Measurements from ENCODE around the gene SOS2. TPM values are rescaled to one million over a fixed set of nuclear protein-coding genes. Genes with fewer than 3 reads are reported as not detected.

SOS2 gene
- total and polyA plus RNA-seq, 4 experiments from 2014 or later: 7.4 to 43.4 (median 29.7) TPM

DNA sequence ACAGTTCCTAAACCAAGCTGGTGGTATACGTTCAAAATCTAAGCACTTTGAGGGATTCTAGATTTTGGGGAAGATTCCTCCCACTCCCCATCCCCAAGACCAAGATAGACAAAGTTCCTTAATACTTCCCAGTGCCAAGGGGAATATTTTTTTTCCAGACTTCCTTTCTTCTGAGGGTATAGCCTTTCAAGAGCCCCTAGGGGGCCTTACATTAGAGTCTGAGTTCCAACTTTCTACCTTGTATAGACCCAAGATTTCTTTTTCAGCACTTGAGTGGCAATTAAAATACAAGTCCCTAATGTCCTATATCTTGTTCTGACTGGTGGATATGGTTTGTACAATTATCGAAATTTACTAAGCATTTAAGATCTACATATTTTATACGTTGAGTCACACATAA lies 28.7 kb upstream of the SOS2 start:
- H3K4me1 ChIP-seq (ENCODE audit: insufficient read depth, low read length): no peaks in the 10 kb centered on the region
- no peaks in the 10 kb centered on the region for H3K36me3 ChIP-seq (ENCODE audit: insufficient read depth, low read length)
- H3K27me3 Mint-ChIP-seq: no peaks in the 10 kb centered on the region
- H3K4me3 ChIP-seq (ENCODE audit: low read length in 2 of 2): no peak overlapping the region
- no peak for DNase-seq
- ChIA-PET POLR2A (ENCODE audit: partially characterized antibody) (no interaction called here), CTCF (ENCODE audit: partially characterized antibody) (interaction anchor here (0.6 to 1.7 kb wide), 6 partner anchors 22 to 453 kb away, joined by 3 read pairs; no protein-coding TSS in a partner anchor)
- H3K36me3 Mint-ChIP-seq: peaks cover 2 to 4% of the 10 kb centered on the region in 2 donors
- no peaks in the 10 kb centered on the region for H3K9me3 ChIP-seq (ENCODE audit: control insufficient read depth in 1 of 2, low read length in 2 of 2)
- no peak overlapping the region for H3K4me3 Mint-ChIP-seq
- H3K27me3 ChIP-seq (ENCODE audit: insufficient read depth, low read length): no peaks in the 10 kb centered on the region
- H3K9me3 Mint-ChIP-seq: no peaks in the 10 kb centered on the region
- intact Hi-C loops (cut with micrococcal nuclease): loop anchor here (10.0 kb wide), 1 partner anchor 795 kb away; no protein-coding TSS in a partner anchor
- H3K27ac Mint-ChIP-seq: peak overlapping the region in 1 of 7 donors; percentile 12
- H3K4me1 Mint-ChIP-seq: peaks cover 0 to 4% (median 2%) of the 10 kb centered on the region in 4 donors
- no peak overlapping the region for H3K27ac ChIP-seq (ENCODE audit: low read depth, low read length)

DNA sequence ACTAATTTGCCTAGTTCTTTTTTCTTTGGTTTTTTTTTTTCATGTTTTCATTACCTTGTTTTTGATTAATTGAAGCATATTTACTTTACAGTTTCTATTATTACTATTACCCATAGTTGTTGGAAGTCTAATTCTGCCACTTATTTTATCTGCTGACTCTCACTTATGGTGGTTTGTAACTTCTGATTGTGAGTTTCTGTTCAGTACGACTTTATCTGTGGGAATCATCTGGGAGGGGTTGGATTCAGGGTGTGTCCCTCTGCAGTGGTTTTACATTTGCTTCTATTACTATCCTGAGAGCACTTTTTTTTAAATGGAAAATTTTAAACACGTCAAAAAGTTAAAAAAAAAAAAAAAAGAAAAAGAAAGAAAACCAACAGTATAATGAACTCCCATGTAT lies 26.4 kb upstream of the SOS2 start:
- Mint-ChIP-seq H3K27me3 (no peaks in the 10 kb centered on the region), H3K36me3 (peaks cover 3 to 11% of the 10 kb centered on the region in 2 donors), H3K4me1 (peaks cover 0 to 4% (median 2%) of the 10 kb centered on the region in 4 donors), H3K27ac (peak overlapping the region in 2 of 7 donors; percentile 1 to 52), H3K9me3 (peaks cover 0 to 2% (median 0%) of the 10 kb centered on the region in 8 donors), H3K4me3 (no peak overlapping the region)
- Histone ChIP-seq H3K36me3 (ENCODE audit: insufficient read depth, low read length) (no peaks in the 10 kb centered on the region), H3K27ac (ENCODE audit: low read depth, low read length) (no peak overlapping the region), H3K4me3 (ENCODE audit: low read length in 2 of 2) (no peak overlapping the region), H3K27me3 (ENCODE audit: insufficient read depth, low read length) (no peaks in the 10 kb centered on the region), H3K9me3 (ENCODE audit: control insufficient read depth in 1 of 2, low read length in 2 of 2) (no peaks in the 10 kb centered on the region), H3K4me1 (ENCODE audit: insufficient read depth, low read length) (no peaks in the 10 kb centered on the region)
- ChIA-PET POLR2A (ENCODE audit: partially characterized antibody) (no interaction called here), CTCF (ENCODE audit: partially characterized antibody) (no interaction called here)
- intact Hi-C loops (cut with micrococcal nuclease): no loop called here
- DNase-seq: no peak

DNA sequence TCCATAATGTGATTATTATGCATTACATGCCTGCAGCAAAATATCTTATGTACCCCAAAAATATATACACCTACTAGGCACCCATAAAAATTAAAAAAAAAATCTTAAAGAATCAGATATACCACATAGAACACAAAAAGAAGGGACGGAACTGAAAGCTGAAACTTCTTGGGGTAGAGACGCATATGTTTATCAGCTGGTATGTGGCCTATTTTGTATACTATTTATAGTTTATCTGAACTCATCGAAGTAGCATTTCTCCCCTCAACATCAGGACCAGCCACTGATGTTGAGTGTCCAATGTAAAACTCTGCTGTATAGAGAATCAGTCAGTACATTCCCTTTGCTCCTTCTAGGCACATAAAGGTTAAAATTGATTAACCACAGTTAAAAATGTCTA lies 22.9 kb upstream of the SOS2 start:
- Histone ChIP-seq H3K4me1 (ENCODE audit: insufficient read depth, low read length) (no peaks in the 10 kb centered on the region), H3K36me3 (ENCODE audit: insufficient read depth, low read length) (no peaks in the 10 kb centered on the region), H3K4me3 (ENCODE audit: low read length in 2 of 2) (no peak overlapping the region), H3K27ac (ENCODE audit: low read depth, low read length) (no peak overlapping the region), H3K9me3 (ENCODE audit: control insufficient read depth in 1 of 2, low read length in 2 of 2) (no peaks in the 10 kb centered on the region), H3K27me3 (ENCODE audit: insufficient read depth, low read length) (no peaks in the 10 kb centered on the region)
- peaks cover 0 to 4% (median under 1%) of the 10 kb centered on the region in 8 donors for H3K9me3 Mint-ChIP-seq
- peaks cover 0 to 2% (median under 1%) of the 10 kb centered on the region in 4 donors for H3K4me1 Mint-ChIP-seq
- POLR2A ChIA-PET (ENCODE audit: partially characterized antibody): no interaction called here
- H3K27me3 Mint-ChIP-seq: no peaks in the 10 kb centered on the region
- H3K4me3 Mint-ChIP-seq: no peak overlapping the region
- intact Hi-C loops (cut with micrococcal nuclease): no loop called here
- peaks cover 7 to 22% of the 10 kb centered on the region in 2 donors for H3K36me3 Mint-ChIP-seq
- CTCF ChIA-PET (ENCODE audit: partially characterized antibody): no interaction called here
- H3K27ac Mint-ChIP-seq: no peak overlapping the region
- DNase-seq: no peak

DNA sequence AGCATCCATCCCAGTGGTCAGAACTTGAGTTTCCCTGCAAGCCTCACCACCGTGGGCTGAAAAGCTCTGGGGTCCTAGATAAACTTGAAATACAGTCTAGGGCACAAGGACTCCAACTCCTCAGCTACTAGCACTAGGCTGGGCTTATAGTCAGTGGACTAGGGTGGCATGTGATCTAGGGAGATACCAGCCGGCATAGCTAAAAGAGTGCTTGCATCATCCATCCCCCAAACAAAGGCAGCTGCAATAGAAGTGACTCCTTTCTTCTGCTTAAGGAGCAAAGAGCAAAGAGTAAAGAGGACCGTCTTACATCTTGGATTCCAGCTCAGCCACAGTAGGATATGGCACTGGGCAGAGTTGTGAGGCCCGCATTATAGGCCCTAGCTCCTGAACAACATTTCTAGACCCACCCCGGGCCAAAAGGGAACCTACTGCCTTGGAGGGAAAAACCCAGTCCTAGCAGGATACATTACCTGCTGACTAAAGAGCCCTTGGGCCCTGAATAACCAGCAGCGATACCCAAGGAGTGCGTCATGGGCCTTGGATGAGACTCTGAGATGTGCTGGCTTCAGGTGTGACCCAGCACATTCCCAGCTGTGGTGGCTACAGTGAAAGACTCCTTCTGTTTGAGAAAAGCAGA lies 17.9 kb upstream of the SOS2 start:
- peaks cover 0 to 4% (median under 1%) of the 10 kb centered on the region in 8 donors for H3K9me3 Mint-ChIP-seq
- intact Hi-C loops (cut with micrococcal nuclease): no loop called here
- Histone ChIP-seq H3K9me3 (ENCODE audit: control insufficient read depth in 1 of 2, low read length in 2 of 2) (no peaks in the 10 kb centered on the region), H3K4me1 (ENCODE audit: insufficient read depth, low read length) (no peaks in the 10 kb centered on the region), H3K27ac (ENCODE audit: low read depth, low read length) (no peak overlapping the region), H3K4me3 (ENCODE audit: low read length in 2 of 2) (no peak overlapping the region), H3K27me3 (ENCODE audit: insufficient read depth, low read length) (no peaks in the 10 kb centered on the region), H3K36me3 (ENCODE audit: insufficient read depth, low read length) (no peaks in the 10 kb centered on the region)
- CTCF ChIA-PET (ENCODE audit: partially characterized antibody): interaction anchor here (0.9 kb wide), 1 partner anchor 12 kb away, joined by 3 read pairs; no protein-coding TSS in a partner anchor
- H3K36me3 Mint-ChIP-seq: peaks cover 11 to 26% of the 10 kb centered on the region in 2 donors
- H3K4me3 Mint-ChIP-seq: peak overlapping the region in 1 of 8 donors; percentile 20
- DNase-seq: no peak
- no peaks in the 10 kb centered on the region for H3K27me3 Mint-ChIP-seq
- H3K27ac Mint-ChIP-seq: peak overlapping the region in 1 of 7 donors; percentile 22
- POLR2A ChIA-PET (ENCODE audit: partially characterized antibody): no interaction called here
- no peaks in the 10 kb centered on the region for H3K4me1 Mint-ChIP-seq

DNA sequence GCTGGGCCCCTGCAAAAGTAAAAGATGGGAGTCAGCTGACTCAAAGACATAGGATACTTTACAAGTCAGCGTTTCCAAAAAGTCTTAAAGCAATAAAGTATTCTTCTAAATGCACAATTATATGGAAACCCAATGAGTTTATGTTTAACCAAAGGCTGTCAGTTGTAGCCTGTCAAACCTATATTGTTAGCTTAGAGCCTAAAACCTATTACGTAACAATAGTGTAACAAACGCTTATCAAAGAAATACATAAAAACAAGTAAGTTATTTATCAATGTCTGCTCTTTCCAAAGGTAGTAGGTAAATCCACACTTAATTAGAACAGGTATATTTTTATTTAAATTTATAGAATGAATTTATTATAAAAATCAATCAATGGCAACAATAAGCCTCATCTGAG lies 15.9 kb upstream of the SOS2 start:
- intact Hi-C loops (cut with micrococcal nuclease): no loop called here
- Histone ChIP-seq H3K27ac (ENCODE audit: low read depth, low read length) (no peak overlapping the region), H3K4me3 (ENCODE audit: low read length in 2 of 2) (no peak overlapping the region), H3K27me3 (ENCODE audit: insufficient read depth, low read length) (no peaks in the 10 kb centered on the region), H3K36me3 (ENCODE audit: insufficient read depth, low read length) (no peaks in the 10 kb centered on the region), H3K9me3 (ENCODE audit: control insufficient read depth in 1 of 2, low read length in 2 of 2) (no peaks in the 10 kb centered on the region), H3K4me1 (ENCODE audit: insufficient read depth, low read length) (no peaks in the 10 kb centered on the region)
- Mint-ChIP-seq H3K4me1 (no peaks in the 10 kb centered on the region), H3K4me3 (no peak overlapping the region), H3K9me3 (peaks cover 0 to 2% (median 0%) of the 10 kb centered on the region in 8 donors), H3K27ac (no peak overlapping the region), H3K36me3 (peaks cover 5 to 11% of the 10 kb centered on the region in 2 donors), H3K27me3 (no peaks in the 10 kb centered on the region)
- DNase-seq: no peak
- ChIA-PET POLR2A (ENCODE audit: partially characterized antibody) (no interaction called here), CTCF (ENCODE audit: partially characterized antibody) (no interaction called here)

DNA sequence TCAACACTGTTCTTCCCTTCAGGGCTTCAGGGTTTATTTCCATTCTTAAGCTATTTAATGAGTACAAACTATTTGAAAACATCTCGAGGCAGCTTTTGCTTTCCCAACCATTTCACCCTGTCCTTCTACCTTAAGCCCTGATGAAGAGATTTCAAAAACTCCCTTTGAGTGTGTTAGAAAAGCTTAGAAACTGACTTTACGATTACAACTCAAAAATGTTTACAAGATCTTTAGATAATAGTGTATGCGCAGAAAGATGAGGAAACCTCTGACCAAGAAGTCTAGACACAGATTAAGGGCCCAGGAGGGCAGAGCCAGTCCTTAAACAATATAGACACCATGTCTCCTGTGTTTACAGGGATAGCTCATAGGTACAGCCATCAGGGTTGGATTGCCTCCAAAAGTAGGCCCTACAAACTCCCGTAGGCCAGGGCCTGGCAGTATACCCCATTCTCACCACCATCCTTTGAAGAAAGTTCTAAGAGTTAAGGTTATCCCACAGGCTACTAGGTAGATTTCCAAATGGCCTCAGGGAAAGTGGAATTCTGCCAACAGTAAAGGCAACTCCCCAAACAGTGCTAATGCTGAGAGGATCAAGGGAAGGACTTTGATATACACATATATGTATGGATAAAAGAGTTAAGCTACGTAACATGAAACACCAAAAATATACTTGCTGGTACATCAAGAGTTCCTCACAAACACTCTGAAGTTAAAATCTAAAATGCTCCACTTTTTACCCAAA lies 11.4 kb upstream of the SOS2 start:
- H3K27ac Mint-ChIP-seq: no peak overlapping the region

DNA sequence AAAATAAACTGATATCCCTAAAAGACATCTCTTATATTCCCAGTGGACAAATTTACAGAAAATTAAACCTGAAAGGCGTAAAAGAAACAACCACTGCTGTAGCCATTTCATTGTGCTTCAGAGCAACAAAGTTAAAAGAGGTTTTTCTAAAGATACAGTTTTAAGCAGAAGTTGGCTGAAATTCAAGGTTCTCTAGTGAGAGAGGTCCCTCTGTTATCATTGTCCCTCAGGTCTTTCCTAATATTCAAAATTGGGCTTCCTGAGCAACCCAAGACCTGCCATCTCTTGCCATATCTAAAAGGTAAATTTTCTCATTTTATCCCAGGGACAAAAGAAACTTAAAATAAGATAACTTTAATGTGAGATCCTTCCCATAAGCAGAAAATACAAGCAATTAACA lies 10.7 kb upstream of the SOS2 start:
- no peak for DNase-seq
- no peak overlapping the region for H3K27ac Mint-ChIP-seq
- no peak overlapping the region for H3K4me3 ChIP-seq (ENCODE audit: low read length in 2 of 2)
- H3K4me1 Mint-ChIP-seq: no peaks in the 10 kb centered on the region
- no peaks in the 10 kb centered on the region for H3K9me3 ChIP-seq (ENCODE audit: control insufficient read depth in 1 of 2, low read length in 2 of 2)
- ChIA-PET CTCF (ENCODE audit: partially characterized antibody) (interaction anchor here (0.9 kb wide), 1 partner anchor 440 kb away, joined by 3 read pairs; no protein-coding TSS in a partner anchor), POLR2A (ENCODE audit: partially characterized antibody) (no interaction called here)
- no peaks in the 10 kb centered on the region for H3K9me3 Mint-ChIP-seq
- H3K27me3 ChIP-seq (ENCODE audit: insufficient read depth, low read length): no peaks in the 10 kb centered on the region
- no peaks in the 10 kb centered on the region for H3K36me3 ChIP-seq (ENCODE audit: insufficient read depth, low read length)
- no peak overlapping the region for H3K4me3 Mint-ChIP-seq
- intact Hi-C loops (cut with micrococcal nuclease): no loop called here
- no peak overlapping the region for H3K27ac ChIP-seq (ENCODE audit: low read depth, low read length)
- peaks cover 0 to 5% of the 10 kb centered on the region in 2 donors for H3K36me3 Mint-ChIP-seq
- no peaks in the 10 kb centered on the region for H3K4me1 ChIP-seq (ENCODE audit: insufficient read depth, low read length)
- no peaks in the 10 kb centered on the region for H3K27me3 Mint-ChIP-seq

More for the DNA sequence above, 11.4 kb upstream of the SOS2 start:
- Mint-ChIP-seq H3K36me3 (peaks cover 0 to 5% of the 10 kb centered on the region in 2 donors), H3K27me3 (no peaks in the 10 kb centered on the region), H3K4me3 (no peak overlapping the region), H3K4me1 (no peaks in the 10 kb centered on the region), H3K9me3 (no peaks in the 10 kb centered on the region)
- intact Hi-C loops (cut with micrococcal nuclease): no loop called here
- Histone ChIP-seq H3K4me1 (ENCODE audit: insufficient read depth, low read length) (no peaks in the 10 kb centered on the region), H3K27ac (ENCODE audit: low read depth, low read length) (no peak overlapping the region), H3K36me3 (ENCODE audit: insufficient read depth, low read length) (no peaks in the 10 kb centered on the region), H3K27me3 (ENCODE audit: insufficient read depth, low read length) (no peaks in the 10 kb centered on the region), H3K4me3 (ENCODE audit: low read length in 2 of 2) (no peak overlapping the region), H3K9me3 (ENCODE audit: control insufficient read depth in 1 of 2, low read length in 2 of 2) (no peaks in the 10 kb centered on the region)
- ChIA-PET POLR2A (ENCODE audit: partially characterized antibody) (no interaction called here), CTCF (ENCODE audit: partially characterized antibody) (interaction anchor here (0.9 kb wide), 1 partner anchor 440 kb away, joined by 3 read pairs; no protein-coding TSS in a partner anchor)
- DNase-seq: no peak
